ENCODE results near the gene FAM118A.

GRCh38 chr22:45302751-45303150 is 7.0 kb upstream of the FAM118A start:
- no peak for TF ChIP-seq CTCF (IDR thresholded peaks at IDR 0.05)
- no peak for TF ChIP-seq POLR2A (IDR thresholded peaks at IDR 0.05)
